Measurements from ENCODE around the gene POFUT2. TPM values are rescaled to one million over a fixed set of nuclear protein-coding genes. Genes with fewer than 3 reads are reported as not detected.

The POFUT2 gene
- total and polyA plus RNA-seq, 5 donors = 14.1 to 20.3 (median 18.6) TPM

Other genes with a start within 250 kb of the POFUT2 start
- 10 to 100 TPM; 16.9 to 23.8 (median 19.4) TPM for gene ADARB1, start 213.3 kb downstream of the POFUT2 start, total RNA-seq
- gene ADARB1, start 213.3 kb downstream of the POFUT2 start, polyA plus RNA-seq = 9.1 TPM
- 100 to 1,000 TPM in 1 of 4 donors, 10 to 100 TPM in 3; 63.5 to 134 (median 84.6) TPM for gene COL18A1, start 117.3 kb upstream of the POFUT2 start, total RNA-seq
- 52.3 TPM for gene COL18A1, start 117.3 kb upstream of the POFUT2 start, polyA plus RNA-seq

Measured in right cardiac atrium (tissue), 5 donors.